C4-2B (cell line): ENCODE results near the gene TCF4.

ENCODE experiments used
- H3K27ac ChIP-seq: fragments of 450-650 bp; 2 replicates; pipeline ENCODE4 v1.5.1; 2017
- ZFX ChIP-seq: fragments of 450-650 bp; IDR thresholded peaks from 2 replicates; pipeline ENCODE4 v1.6.1; 2017
- TF ChIP-seq, protein P1 (sequence below): fragments of 450-650 bp; conservative IDR thresholded peaks from 2 replicates; pipeline ENCODE4 v1.5.1; 2017; ENCODE audit warnings: mild to moderate bottlenecking

TCF4 gene

GRCh38 chr18:55401638-55402191 lies 186.3 kb downstream of the TCF4 start:
- TF ChIP-seq, protein P1, sequence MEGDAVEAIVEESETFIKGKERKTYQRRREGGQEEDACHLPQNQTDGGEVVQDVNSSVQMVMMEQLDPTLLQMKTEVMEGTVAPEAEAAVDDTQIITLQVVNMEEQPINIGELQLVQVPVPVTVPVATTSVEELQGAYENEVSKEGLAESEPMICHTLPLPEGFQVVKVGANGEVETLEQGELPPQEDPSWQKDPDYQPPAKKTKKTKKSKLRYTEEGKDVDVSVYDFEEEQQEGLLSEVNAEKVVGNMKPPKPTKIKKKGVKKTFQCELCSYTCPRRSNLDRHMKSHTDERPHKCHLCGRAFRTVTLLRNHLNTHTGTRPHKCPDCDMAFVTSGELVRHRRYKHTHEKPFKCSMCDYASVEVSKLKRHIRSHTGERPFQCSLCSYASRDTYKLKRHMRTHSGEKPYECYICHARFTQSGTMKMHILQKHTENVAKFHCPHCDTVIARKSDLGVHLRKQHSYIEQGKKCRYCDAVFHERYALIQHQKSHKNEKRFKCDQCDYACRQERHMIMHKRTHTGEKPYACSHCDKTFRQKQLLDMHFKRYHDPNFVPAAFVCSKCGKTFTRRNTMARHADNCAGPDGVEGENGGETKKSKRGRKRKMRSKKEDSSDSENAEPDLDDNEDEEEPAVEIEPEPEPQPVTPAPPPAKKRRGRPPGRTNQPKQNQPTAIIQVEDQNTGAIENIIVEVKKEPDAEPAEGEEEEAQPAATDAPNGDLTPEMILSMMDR, result no peak
- no peak for TF ChIP-seq ZFX
- H3K27ac ChIP-seq, result no peak overlapping the region

DNA sequence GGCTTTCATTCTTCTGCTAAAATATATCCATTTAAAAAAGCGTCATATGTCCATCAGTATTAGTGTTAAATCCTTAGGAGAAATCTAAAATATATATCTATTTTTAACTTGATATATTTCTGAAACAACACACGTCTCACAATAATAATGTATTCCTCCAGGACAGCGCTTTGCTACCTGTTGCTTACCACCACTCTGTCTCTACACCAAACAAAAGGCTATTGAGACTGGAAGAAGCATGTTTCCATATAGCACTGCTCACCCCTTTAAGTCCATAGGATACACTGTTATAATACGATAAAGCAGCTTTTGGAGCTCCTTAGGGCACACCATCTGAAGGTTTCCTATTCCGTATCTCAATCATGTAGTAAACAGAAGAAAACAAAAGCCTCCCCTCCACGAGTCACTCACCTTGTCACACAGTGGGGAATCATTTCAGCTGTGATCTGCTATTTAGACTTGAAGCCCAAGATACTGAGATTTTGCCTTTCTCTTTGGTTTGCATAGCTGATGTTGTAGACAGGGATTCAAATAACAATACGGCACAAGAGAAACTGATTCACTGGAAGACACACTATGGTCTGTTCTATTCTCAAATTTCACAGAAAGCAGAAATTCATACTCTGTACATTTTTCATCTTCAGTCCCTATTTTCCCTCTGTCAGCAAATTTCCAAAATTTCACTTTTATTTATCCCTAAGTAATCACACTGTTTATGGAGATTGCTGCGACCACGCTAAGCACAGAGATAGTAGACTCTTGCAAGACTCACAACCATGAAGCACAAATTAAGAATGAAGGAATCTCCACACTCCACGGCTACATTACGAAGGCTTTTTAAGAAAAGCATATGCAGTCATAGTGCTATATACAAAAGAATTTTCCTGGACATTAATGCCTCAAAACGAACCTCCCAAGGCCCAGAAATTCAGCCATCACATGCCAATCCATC lies 187.1 kb downstream of the TCF4 start:
- no peak overlapping the region for H3K27ac ChIP-seq
- TF ChIP-seq, protein P1, result no peak
- TF ChIP-seq ZFX, result no peak

DNA sequence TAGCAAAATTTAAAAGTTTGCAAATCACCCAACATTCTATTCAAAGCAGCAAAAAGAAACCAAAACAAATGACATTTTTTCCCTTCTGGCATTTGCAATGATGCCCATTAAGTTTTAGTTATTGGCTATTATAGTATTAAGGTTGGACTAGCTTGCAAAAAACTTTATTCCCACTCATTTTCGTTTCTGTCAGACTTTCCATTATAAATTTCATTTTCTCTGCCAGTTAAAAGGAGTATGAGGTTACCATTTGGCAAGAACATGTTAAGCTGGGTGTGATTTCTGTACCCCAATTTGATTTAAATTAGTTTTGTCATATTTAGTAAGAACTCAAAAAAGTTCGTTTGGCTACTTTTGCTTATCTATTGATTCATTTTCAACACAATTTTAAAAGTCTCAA lies 187.9 kb downstream of the TCF4 start:
- no peak for TF ChIP-seq ZFX
- TF ChIP-seq, protein P1, result no peak
- H3K27ac ChIP-seq, result no peak overlapping the region

GRCh38 chr18:55398858-55399257 lies 189.1 kb downstream of the TCF4 start:
- H3K27ac ChIP-seq, result no peak overlapping the region
- TF ChIP-seq ZFX, result no peak
- TF ChIP-seq, protein P1, result no peak

DNA sequence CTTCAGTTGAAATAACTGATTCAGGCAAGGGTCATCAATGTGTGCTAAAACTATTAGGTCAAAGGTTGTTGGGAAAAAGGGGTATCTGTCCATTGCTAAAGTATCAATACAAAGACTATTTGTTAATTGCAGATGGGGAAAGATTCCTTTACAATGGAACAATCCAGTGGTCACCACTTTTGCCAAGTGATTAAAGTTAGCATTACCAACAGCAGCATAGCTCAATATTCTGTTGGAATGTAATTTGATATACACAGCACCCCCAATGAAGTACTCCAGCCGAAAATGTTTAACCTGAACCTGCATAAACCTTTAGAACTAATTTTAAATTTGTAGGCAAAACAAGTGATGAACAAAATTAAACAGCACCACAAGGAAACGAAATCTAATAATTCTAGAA lies 191.0 kb downstream of the TCF4 start:
- TF ChIP-seq, protein P1, result no peak
- TF ChIP-seq ZFX, result no peak
- H3K27ac ChIP-seq, result no peak overlapping the region

- H3K27ac ChIP-seq, result no peak overlapping the region
- no peak for TF ChIP-seq ZFX
- TF ChIP-seq, protein P1, result no peak
These were observed 191.6 kb downstream of the TCF4 start for GRCh38 chr18:55396267-55396905.

DNA sequence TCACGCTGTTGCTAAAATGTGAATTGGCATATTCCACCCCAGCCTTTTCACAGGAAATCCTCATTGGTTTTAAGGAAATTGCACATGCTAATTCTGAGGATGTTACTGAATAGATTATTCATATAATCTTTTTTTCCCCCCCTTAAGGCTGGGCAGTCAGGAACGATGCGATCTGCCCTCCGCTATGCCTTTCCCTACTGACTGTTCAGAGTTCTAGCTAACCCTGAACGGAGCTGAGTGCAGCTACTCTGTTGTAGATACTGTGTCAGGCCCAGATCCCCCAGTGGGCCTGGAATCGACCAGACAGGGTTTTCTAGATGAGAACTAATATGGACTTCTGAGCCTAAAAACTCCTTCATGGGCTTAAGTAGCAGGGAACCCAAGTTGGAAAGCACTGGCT lies 192.2 kb downstream of the TCF4 start:
- no peak for TF ChIP-seq ZFX
- TF ChIP-seq, protein P1, result no peak
- no peak overlapping the region for H3K27ac ChIP-seq
